Fibroblast of the aortic adventitia (primary cell): Measurements from ENCODE around the gene BCL2L15. TPM values are rescaled to one million over a fixed set of nuclear protein-coding genes. Genes with fewer than 3 reads are reported as not detected.
A peak's percentile ranks its signal among the peaks of the same experiment; 100 is the strongest.

ENCODE experiments used
- DNase-seq: peaks from one replicate; pipeline ENCODE4 v3.0.0-alpha.2; 2010; ENCODE audit warnings: low read depth
- H3K4me3 ChIP-seq: 2 replicates; pipeline ENCODE4 v1.5.1; 2011; ENCODE audit warnings: low read depth, mild to moderate bottlenecking, control low read depth, low read length, moderate library complexity
- total RNA-seq: library from RNA; depleted of rRNA; stranded (reverse); fragments of >200 nt; gene quantifications from 2 replicates; pipeline ENCODE4 v1.2.3, GENCODE V29; 2012; ENCODE audit warnings: low replicate concordance
- TF ChIP-seq, protein P1 (sequence below): IDR thresholded peaks from 2 replicates; pipeline ENCODE4 v1.5.1; 2011; ENCODE audit warnings: mild to moderate bottlenecking, low read length, control low read depth, inconsistent platforms; ENCODE audit not compliant: insufficient read depth

The BCL2L15 gene
- total RNA-seq, 1 donor = 0.18 TPM

DNA sequence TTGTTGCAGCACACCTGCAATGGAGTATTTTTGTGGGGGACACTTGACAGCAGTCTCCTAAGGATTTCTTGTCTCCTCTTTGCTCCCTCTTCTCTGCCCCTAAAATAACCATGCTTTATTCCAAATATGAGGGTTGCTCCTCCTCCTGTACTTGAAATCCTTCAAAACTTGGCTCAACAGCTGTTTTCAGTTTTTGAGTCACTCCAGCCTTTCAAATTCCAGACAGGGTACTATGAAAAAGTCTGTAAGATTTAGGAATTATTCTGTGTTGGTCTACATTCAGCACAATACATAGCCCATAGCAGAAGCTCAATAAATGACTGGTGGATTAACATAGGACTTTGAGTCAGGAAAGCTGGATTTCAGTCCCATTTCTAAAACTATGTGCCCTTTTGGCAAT lies 11.7 kb upstream of the BCL2L15 start:
- peak; percentile 49 for DNase-seq
- H3K4me3 ChIP-seq = no peak overlapping the region
- TF ChIP-seq, protein P1, sequence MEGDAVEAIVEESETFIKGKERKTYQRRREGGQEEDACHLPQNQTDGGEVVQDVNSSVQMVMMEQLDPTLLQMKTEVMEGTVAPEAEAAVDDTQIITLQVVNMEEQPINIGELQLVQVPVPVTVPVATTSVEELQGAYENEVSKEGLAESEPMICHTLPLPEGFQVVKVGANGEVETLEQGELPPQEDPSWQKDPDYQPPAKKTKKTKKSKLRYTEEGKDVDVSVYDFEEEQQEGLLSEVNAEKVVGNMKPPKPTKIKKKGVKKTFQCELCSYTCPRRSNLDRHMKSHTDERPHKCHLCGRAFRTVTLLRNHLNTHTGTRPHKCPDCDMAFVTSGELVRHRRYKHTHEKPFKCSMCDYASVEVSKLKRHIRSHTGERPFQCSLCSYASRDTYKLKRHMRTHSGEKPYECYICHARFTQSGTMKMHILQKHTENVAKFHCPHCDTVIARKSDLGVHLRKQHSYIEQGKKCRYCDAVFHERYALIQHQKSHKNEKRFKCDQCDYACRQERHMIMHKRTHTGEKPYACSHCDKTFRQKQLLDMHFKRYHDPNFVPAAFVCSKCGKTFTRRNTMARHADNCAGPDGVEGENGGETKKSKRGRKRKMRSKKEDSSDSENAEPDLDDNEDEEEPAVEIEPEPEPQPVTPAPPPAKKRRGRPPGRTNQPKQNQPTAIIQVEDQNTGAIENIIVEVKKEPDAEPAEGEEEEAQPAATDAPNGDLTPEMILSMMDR = no peak

DNA sequence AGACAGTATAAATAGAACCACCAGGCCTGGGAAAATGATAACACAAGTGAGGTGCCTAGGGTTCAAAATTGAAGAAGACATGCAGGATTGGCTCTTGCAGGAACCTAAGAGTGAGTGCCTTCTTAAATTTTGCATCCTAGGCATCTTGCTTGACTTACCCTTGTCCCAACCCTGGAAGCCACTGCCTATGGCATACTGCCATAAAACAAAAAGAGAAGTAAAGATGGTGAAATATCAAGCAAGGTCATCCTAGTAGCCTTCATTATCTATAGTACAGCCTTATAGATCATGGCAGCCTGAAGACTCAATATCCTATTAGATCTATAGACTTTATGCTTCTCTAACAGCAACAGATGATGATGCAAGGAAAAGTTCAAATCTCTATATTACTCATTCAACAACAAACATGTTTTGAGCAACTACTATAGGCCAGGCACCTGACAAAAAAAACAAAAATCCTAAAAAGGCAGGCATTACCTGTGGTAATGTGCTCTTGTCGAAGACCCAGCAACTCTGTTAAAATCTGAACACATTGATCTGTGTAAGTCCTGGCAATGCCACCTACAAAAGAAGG lies 10.9 kb upstream of the BCL2L15 start:
- no peak for DNase-seq
- TF ChIP-seq, protein P1 = no peak
- H3K4me3 ChIP-seq = no peak overlapping the region

DNA sequence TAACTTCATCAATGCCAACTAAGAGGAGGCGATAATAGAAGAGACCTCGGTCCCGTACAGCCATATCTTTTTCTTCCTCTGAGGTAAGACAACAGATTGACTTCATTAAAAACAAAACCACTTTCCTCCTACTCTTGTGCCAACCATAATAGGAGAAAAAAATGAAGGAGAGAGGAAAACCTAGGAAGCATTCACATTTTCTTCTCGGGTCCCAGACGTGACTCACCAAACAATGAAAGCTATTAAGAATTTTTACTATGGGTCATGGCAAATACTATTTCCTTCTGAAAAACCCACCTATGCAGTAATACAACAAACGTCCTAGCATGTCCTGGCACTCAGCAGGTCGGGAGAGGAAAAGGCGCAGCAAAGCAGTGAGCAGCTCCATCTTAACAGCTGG lies 8.6 kb upstream of the BCL2L15 start:
- no peak overlapping the region for H3K4me3 ChIP-seq
- DNase-seq = peak; percentile 22
- TF ChIP-seq, protein P1 = no peak

DNA sequence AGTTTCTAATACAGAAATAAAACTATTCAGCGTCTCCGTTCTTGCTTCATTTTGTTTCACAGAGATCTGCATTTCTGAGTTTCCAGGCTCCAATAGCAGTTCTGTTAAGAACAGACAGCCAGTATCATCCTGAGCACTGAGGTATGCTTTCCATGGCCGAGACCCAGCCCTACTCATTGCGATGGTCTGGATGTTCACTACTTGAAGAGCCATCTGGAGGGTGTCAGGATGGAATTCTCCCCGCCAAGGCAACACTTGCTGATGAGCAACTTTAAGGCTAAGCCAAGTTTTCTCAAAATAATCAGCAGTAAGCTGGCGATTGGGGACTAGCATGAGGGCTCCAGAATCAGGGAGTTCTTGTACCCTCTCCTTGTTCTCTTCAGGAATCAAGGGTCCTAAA lies 7.7 kb upstream of the BCL2L15 start:
- DNase-seq = no peak

DNA sequence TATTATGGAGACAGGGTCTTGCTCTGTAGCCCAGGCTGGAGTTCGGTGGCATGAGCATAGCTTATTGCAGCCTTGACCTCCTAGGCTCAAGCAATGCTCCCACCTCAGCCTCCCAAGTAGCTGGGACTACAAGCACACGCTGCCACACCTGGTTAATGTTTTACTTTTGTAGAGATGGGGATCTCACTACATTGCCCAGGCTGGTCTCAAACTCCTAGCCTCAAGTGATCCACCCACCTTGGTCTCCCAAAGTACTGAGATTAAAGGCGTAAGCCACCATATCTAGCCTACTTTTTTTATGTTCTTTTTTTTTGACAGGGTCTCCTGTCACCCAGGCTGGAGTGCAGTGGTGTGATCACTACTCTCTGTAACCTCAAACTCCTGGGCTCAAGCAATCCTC lies 5.9 kb upstream of the BCL2L15 start:
- no peak for DNase-seq
- no peak overlapping the region for H3K4me3 ChIP-seq
- TF ChIP-seq, protein P1 = no peak

More for the DNA sequence above, 7.7 kb upstream of the BCL2L15 start:
- no peak overlapping the region for H3K4me3 ChIP-seq
- TF ChIP-seq, protein P1 = no peak

DNA sequence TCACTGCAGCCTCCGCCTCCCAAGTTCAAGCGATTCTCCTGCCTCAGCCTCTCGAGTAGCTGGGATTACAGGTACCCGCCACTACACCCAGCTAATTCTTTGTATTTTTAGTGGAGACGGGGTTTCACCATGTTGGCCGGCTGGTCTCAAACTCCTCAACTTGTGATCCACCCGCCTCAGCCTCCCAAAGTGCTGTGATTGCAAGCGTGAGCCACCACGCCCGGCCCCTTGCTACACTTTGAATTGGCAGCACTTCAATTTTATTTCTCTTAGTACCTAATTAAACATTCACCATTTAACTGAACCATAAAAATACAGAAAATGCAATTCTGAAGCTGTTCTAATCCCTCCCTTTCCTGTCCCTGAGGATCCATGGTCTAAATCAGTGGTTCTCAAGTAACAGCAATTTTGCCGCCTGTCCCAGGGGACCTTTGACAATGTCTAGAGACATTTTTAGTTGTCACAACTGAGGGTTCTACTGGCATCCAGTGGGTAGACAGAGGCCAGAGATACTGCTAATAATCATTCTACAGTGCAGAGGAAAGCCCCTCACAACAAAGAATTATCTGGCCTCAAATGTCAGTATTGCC lies 4.3 kb upstream of the BCL2L15 start:
- TF ChIP-seq, protein P1 = no peak
- no peak overlapping the region for H3K4me3 ChIP-seq
- DNase-seq = no peak

DNA sequence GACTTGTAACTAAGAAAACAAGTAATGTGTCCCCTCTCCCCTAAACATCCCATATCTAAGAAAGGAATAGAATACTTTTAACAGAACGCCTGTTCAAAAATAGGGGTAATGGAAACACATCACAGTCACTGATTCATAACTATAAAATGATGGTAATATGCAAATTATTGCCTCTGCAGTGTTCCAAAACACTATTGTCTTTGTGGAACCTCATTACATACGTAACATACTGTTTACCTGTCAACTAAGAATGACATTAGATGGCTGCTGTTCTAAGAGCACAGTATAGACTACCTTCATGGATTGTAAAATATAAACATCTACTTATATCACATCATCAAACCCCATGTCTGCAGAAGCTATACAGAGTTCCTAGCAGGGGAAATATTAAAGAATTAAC lies 3.4 kb upstream of the BCL2L15 start:
- H3K4me3 ChIP-seq = no peak overlapping the region
- TF ChIP-seq, protein P1 = no peak
- DNase-seq = no peak
